H1 (cell line): ENCODE measurements around the gene ZNF407. TPM values are rescaled to one million over a fixed set of nuclear protein-coding genes. Genes with fewer than 3 reads are reported as not detected.

ENCODE experiments used
- CBX5 ChIP-seq: fragments of 300-800, 300-1000 bp; sonication (generic); IDR thresholded peaks from 2 replicates; pipeline ENCODE4 v1.7.1; 2016; ENCODE audit warnings: antibody characterized with exemption, low read length, low read depth
- HDAC2 ChIP-seq, 2 experiments: fragments of 300-600 bp in 1 of 2; sonication (generic) in 1 of 2; IDR thresholded peaks; 2 replicates each; pipeline ENCODE4 v1.6.1; 2011 to 2012; ENCODE audit warnings: low read depth in 2 of 2, low read length in 2 of 2, mild to moderate bottlenecking in 2 of 2, moderate library complexity in 2 of 2, borderline replicate concordance in 1 of 2, inconsistent platforms in 1 of 2
- HDAC6 ChIP-seq: IDR thresholded peaks from one replicate; pipeline ENCODE4 v1.7.1; 2012; ENCODE audit warnings: low read depth, mild to moderate bottlenecking, inconsistent platforms, low read length, moderate library complexity
- JUND ChIP-seq: IDR thresholded peaks from 2 replicates; pipeline ENCODE4 v1.6.1; 2011; ENCODE audit warnings: mild to moderate bottlenecking, improper control_type of control experiment, low read length
- POU5F1 ChIP-seq: IDR thresholded peaks from 2 replicates; pipeline ENCODE4 v1.6.1; 2011; ENCODE audit warnings: low read depth, mild to moderate bottlenecking, low read length, moderate library complexity
- SIRT6 ChIP-seq: IDR thresholded peaks from one replicate; pipeline ENCODE4 v1.7.1; 2012; ENCODE audit warnings: low read length, inconsistent platforms
- SRF ChIP-seq: IDR thresholded peaks from 2 replicates; pipeline ENCODE4 v1.6.1; 2011; ENCODE audit warnings: mild to moderate bottlenecking, low read depth, low read length, moderate library complexity
- polyA plus RNA-seq, 7 experiments: library from polyadenylated mRNA; depleted of rRNA in 3 of 7; stranded (reverse) in 5 of 7; unstranded in 2 of 7; fragments of >200 nt in 5 of 7; fragments of 200-250 nt in 2 of 7; gene quantifications; 1 replicate in 5 of 7; 2 replicates in 1 of 7; 4 replicates in 1 of 7; pipeline versions ENCODE4 v1.2.1 to v1.2.3, GENCODE V29; 2011 to 2013; ENCODE audit warnings: missing spikeins in 2 of 7, mixed read lengths in 2 of 7
- total RNA-seq: library from RNA; stranded (reverse); fragmentation: NEBNext Ultra II Directional; extraction: Animal tissue kit (Norgen Biotek cat#: 25700); gene quantifications from 2 replicates; pipeline ENCODE4 v1.2.1, GENCODE V29; 2021
- TF ChIP-seq, protein P1 (sequence below): fragments of 300-600 bp; sonication (generic); IDR thresholded peaks from 2 replicates; pipeline ENCODE4 v1.7.1; 2012; ENCODE audit warnings: low read length, moderate library complexity, mild to moderate bottlenecking, inconsistent platforms; ENCODE audit not compliant: insufficient replicate concordance

ZNF407 gene
- total and polyA plus RNA-seq, 2 of the 8 experiments (the other 6 are each of a cell fraction or from before 2014, with no cell fraction given) = 1.5 to 6.8 TPM

DNA sequence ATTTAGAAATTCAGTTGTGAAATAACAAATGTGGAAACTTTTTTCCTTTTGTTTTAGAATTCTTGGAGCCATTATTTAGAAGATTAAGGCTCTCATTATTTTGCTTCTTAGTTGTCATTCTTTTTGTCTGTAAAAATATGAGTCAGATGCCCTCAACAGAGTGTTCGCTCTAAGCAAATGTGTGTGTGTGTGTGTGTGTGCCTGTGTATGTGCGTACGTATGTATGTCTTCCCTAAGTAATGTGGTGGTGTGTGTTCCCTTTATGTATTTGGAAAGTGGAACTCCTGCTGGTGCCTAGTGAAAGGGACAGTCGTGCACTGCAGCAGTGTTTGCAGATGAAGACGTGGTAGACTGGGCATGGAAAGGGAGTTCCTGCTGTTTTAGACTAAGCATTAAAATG lies 27.5 kb downstream of the ZNF407 start (continued):
- TF ChIP-seq, protein P1, sequence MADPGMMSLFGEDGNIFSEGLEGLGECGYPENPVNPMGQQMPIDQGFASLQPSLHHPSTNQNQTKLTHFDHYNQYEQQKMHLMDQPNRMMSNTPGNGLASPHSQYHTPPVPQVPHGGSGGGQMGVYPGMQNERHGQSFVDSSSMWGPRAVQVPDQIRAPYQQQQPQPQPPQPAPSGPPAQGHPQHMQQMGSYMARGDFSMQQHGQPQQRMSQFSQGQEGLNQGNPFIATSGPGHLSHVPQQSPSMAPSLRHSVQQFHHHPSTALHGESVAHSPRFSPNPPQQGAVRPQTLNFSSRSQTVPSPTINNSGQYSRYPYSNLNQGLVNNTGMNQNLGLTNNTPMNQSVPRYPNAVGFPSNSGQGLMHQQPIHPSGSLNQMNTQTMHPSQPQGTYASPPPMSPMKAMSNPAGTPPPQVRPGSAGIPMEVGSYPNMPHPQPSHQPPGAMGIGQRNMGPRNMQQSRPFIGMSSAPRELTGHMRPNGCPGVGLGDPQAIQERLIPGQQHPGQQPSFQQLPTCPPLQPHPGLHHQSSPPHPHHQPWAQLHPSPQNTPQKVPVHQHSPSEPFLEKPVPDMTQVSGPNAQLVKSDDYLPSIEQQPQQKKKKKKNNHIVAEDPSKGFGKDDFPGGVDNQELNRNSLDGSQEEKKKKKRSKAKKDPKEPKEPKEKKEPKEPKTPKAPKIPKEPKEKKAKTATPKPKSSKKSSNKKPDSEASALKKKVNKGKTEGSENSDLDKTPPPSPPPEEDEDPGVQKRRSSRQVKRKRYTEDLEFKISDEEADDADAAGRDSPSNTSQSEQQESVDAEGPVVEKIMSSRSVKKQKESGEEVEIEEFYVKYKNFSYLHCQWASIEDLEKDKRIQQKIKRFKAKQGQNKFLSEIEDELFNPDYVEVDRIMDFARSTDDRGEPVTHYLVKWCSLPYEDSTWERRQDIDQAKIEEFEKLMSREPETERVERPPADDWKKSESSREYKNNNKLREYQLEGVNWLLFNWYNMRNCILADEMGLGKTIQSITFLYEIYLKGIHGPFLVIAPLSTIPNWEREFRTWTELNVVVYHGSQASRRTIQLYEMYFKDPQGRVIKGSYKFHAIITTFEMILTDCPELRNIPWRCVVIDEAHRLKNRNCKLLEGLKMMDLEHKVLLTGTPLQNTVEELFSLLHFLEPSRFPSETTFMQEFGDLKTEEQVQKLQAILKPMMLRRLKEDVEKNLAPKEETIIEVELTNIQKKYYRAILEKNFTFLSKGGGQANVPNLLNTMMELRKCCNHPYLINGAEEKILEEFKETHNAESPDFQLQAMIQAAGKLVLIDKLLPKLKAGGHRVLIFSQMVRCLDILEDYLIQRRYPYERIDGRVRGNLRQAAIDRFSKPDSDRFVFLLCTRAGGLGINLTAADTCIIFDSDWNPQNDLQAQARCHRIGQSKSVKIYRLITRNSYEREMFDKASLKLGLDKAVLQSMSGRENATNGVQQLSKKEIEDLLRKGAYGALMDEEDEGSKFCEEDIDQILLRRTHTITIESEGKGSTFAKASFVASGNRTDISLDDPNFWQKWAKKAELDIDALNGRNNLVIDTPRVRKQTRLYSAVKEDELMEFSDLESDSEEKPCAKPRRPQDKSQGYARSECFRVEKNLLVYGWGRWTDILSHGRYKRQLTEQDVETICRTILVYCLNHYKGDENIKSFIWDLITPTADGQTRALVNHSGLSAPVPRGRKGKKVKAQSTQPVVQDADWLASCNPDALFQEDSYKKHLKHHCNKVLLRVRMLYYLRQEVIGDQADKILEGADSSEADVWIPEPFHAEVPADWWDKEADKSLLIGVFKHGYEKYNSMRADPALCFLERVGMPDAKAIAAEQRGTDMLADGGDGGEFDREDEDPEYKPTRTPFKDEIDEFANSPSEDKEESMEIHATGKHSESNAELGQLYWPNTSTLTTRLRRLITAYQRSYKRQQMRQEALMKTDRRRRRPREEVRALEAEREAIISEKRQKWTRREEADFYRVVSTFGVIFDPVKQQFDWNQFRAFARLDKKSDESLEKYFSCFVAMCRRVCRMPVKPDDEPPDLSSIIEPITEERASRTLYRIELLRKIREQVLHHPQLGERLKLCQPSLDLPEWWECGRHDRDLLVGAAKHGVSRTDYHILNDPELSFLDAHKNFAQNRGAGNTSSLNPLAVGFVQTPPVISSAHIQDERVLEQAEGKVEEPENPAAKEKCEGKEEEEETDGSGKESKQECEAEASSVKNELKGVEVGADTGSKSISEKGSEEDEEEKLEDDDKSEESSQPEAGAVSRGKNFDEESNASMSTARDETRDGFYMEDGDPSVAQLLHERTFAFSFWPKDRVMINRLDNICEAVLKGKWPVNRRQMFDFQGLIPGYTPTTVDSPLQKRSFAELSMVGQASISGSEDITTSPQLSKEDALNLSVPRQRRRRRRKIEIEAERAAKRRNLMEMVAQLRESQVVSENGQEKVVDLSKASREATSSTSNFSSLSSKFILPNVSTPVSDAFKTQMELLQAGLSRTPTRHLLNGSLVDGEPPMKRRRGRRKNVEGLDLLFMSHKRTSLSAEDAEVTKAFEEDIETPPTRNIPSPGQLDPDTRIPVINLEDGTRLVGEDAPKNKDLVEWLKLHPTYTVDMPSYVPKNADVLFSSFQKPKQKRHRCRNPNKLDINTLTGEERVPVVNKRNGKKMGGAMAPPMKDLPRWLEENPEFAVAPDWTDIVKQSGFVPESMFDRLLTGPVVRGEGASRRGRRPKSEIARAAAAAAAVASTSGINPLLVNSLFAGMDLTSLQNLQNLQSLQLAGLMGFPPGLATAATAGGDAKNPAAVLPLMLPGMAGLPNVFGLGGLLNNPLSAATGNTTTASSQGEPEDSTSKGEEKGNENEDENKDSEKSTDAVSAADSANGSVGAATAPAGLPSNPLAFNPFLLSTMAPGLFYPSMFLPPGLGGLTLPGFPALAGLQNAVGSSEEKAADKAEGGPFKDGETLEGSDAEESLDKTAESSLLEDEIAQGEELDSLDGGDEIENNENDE = no peak
- TF ChIP-seq POU5F1 (no peak), SIRT6 (no peak), JUND (no peak), SRF (no peak), HDAC6 (no peak), HDAC2 (IDR thresholded peaks at IDR 0.05; ENCODE audit: borderline replicate concordance in 1 of 2, low read depth in 2 of 2, low read length in 2 of 2) (no peak), CBX5 (no peak)
- TF ChIP-seq, all 59 proteins: peak for 0
